Measurements from ENCODE around the gene SPTLC1. TPM values are rescaled to one million over a fixed set of nuclear protein-coding genes. Genes with fewer than 3 reads are reported as not detected.
A peak's percentile ranks its signal among the peaks of the same experiment; 100 is the strongest.

Gene SPTLC1
- total and polyA plus RNA-seq, 2 of the 13 experiments (the other 11 are each of a cell fraction or from before 2014, with no cell fraction given): 56.2 to 72.5 TPM

- TF ChIP-seq BHLHE40 (IDR thresholded peaks at IDR 0.05; ENCODE audit: low read length): peak; percentile 41
- TF ChIP-seq ZNF142 (CRISPR knock-in tag; IDR thresholded peaks at IDR 0.05): peak; percentile 38; the same call in 1 of the 2 replicates
- TF ChIP-seq SRSF1 (optimal IDR thresholded peaks at IDR 0.05; ENCODE audit: low read depth, low read length): no peak
- peak; percentile 88 for TF ChIP-seq ZNF777 (CRISPR knock-in tag; IDR thresholded peaks at IDR 0.05)
- TF ChIP-seq SMAD3 (CRISPR knock-in tag; IDR thresholded peaks at IDR 0.05): 0 out of 2 replicates have a peak, but pooled peaks have one; percentile 9
- TF ChIP-seq MAZ (IDR thresholded peaks at IDR 0.05; ENCODE audit: borderline replicate concordance, low read depth, low read length): 0 out of 2 replicates have a peak, but pooled peaks have one; percentile 35
- peak; percentile 24 for TF ChIP-seq MAZ (CRISPR knock-in tag; IDR thresholded peaks at IDR 0.05; ENCODE audit: low read depth)
- 0 out of 2 replicates have a peak, but pooled peaks have one; percentile 11 for TF ChIP-seq ZGPAT (CRISPR knock-in tag; IDR thresholded peaks at IDR 0.05)
- no peak for TF ChIP-seq SNAI1 (CRISPR knock-in tag; IDR thresholded peaks at IDR 0.05; ENCODE audit: borderline replicate concordance)
- TF ChIP-seq STAG1 (CRISPR knock-in tag; IDR thresholded peaks at IDR 0.05): peak; percentile 87
- no peak for TF ChIP-seq TOE1 (CRISPR knock-in tag; IDR thresholded peaks at IDR 0.05)
- no peak for TF ChIP-seq RBM39 (IDR thresholded peaks at IDR 0.05; ENCODE audit: low read depth, low read length, poor library complexity, severe bottlenecking)
- TF ChIP-seq ZNF749 (CRISPR knock-in tag; IDR thresholded peaks at IDR 0.05; ENCODE audit: borderline replicate concordance): no peak
- no peak for TF ChIP-seq FOXP1 (IDR thresholded peaks at IDR 0.05)
- TF ChIP-seq FOXP1 (CRISPR knock-in tag; IDR thresholded peaks at IDR 0.05): no peak
- TF ChIP-seq ASH2L (IDR thresholded peaks at IDR 0.05; ENCODE audit: insufficient read length, low read depth, low read length): peak; percentile 34
- TF ChIP-seq FIP1L1 (IDR thresholded peaks at IDR 0.05; ENCODE audit: borderline replicate concordance, insufficient read depth, low read depth, low read length): no peak
- no peak for TF ChIP-seq SNRNP70 (IDR thresholded peaks at IDR 0.05; ENCODE audit: low read depth, low read length)
- no peak; the same call in 1 of the 2 replicates for TF ChIP-seq THAP9 (CRISPR knock-in tag; IDR thresholded peaks at IDR 0.05; ENCODE audit: borderline replicate concordance)
- no peak for TF ChIP-seq KLF6 (CRISPR knock-in tag; IDR thresholded peaks at IDR 0.05)
These were observed 23.1 kb upstream of the SPTLC1 start (continued) for GRCh38 chr9:92138157-92138959.
